Measurements from ENCODE around the gene SPRYD3. TPM values are rescaled to one million over a fixed set of nuclear protein-coding genes. Genes with fewer than 3 reads are reported as not detected.

Gene SPRYD3
- total and polyA plus RNA-seq, 5 donors, result 29.4 to 59.6 (median 43.2) TPM

DNA sequence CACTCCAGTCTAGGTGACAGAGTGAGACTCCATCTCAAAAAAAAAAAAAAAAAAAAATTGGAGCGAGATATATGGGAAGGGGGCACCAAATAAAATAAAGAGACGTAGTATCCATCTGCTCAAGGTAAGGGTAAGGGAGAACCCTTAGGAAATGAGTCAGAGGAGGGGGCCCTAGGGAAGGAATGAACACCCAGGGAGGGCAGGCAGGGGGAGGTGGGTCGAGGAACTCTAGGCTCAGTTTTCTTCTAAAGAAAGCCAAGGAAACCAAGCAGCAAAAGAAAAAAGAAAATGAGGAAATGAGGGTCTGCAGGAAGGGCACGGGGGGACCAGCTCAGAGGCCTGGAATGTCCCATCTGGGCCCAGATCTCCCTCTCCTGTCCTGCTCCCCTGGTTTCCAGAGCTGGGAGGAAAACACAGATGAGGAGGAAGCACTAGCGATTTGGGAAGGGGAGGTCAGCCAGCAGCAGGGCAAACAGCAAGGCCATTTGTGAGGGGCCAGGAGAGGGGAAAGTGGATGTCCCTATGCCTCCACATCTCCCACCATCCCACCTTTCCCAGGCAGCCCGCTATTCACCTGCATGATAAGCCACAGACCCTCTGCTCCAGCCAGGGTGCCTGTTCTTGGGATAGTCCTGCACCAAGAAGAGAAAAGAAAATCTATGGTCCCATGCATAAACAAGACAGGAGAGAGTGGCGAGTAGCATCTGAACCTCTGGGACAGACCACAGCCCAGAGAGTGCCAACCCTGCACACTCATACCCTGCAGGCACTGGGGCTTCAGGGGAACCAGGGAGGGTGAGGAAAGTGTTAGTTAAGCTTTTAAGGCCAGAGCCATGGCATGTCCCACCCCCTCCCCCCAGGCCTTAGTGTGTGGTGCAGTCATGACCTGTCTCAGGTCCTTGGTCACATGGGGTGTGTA is 11.9 kb downstream of the SPRYD3 start:
- ATAC-seq, result no peak
- no peak overlapping the region for H3K4me3 ChIP-seq (ENCODE audit: low read length)
- H3K27me3 ChIP-seq (ENCODE audit: control insufficient read depth, insufficient read depth), result no peaks in the 10 kb centered on the region
- peaks cover 22% of the 10 kb centered on the region for H3K4me1 ChIP-seq (ENCODE audit: control insufficient read depth, insufficient read depth, low read length)
- DNase-seq, result peak in 2 of 3 donors; percentile 42 to 55
- intact Hi-C loops (cut with DNase I), result loop anchor here (2.0 to 10.0 kb wide), 4 partner anchors 31 to 130 kb away; no protein-coding TSS in a partner anchor
- peak overlapping the region; percentile 5 for H3K27ac ChIP-seq (ENCODE audit: low read length)
- WGBS, result 63% methylated on average over 7 of the region's 7 CpGs
- H3K9me3 ChIP-seq (ENCODE audit: control insufficient read depth, low read length), result no peaks in the 10 kb centered on the region

- DNase-seq (peak; percentile 87 to 91 (median 91)), ATAC-seq (peak; percentile 44 to 56)
- Histone ChIP-seq H3K27ac (ENCODE audit: low read length) (peak overlapping the region; percentile 76), H3K9me3 (ENCODE audit: control insufficient read depth, low read length) (no peaks in the 10 kb centered on the region), H3K27me3 (ENCODE audit: control insufficient read depth, insufficient read depth) (no peaks in the 10 kb centered on the region), H3K4me1 (ENCODE audit: control insufficient read depth, insufficient read depth, low read length) (peaks cover 17% of the 10 kb centered on the region), H3K4me3 (ENCODE audit: low read length) (no peak overlapping the region)
- WGBS, result 29% methylated on average over 24 of the region's 24 CpGs
- intact Hi-C loops (cut with DNase I), result loop anchor here (2.0 to 10.0 kb wide), 4 partner anchors 33 to 131 kb away; no protein-coding TSS in a partner anchor
Observed at GRCh38 chr12:53065975-53066931, 12.9 kb downstream of the SPRYD3 start.

GRCh38 chr12:53065470-53065869 is 13.7 kb downstream of the SPRYD3 start:
- Histone ChIP-seq H3K27ac (ENCODE audit: low read length) (peak overlapping the region; percentile 17), H3K4me1 (ENCODE audit: control insufficient read depth, insufficient read depth, low read length) (peaks cover 10% of the 10 kb centered on the region), H3K4me3 (ENCODE audit: low read length) (no peak overlapping the region), H3K27me3 (ENCODE audit: control insufficient read depth, insufficient read depth) (no peaks in the 10 kb centered on the region), H3K9me3 (ENCODE audit: control insufficient read depth, low read length) (no peaks in the 10 kb centered on the region)
- ATAC-seq, result peak; percentile 0 to 1
- intact Hi-C loops (cut with DNase I), result loop anchor here (2.0 to 10.0 kb wide), 4 partner anchors 33 to 132 kb away; no protein-coding TSS in a partner anchor
- DNase-seq, result peak; percentile 36 to 67 (median 61)
- WGBS, result 62% methylated on average over 7 of the region's 7 CpGs

DNA sequence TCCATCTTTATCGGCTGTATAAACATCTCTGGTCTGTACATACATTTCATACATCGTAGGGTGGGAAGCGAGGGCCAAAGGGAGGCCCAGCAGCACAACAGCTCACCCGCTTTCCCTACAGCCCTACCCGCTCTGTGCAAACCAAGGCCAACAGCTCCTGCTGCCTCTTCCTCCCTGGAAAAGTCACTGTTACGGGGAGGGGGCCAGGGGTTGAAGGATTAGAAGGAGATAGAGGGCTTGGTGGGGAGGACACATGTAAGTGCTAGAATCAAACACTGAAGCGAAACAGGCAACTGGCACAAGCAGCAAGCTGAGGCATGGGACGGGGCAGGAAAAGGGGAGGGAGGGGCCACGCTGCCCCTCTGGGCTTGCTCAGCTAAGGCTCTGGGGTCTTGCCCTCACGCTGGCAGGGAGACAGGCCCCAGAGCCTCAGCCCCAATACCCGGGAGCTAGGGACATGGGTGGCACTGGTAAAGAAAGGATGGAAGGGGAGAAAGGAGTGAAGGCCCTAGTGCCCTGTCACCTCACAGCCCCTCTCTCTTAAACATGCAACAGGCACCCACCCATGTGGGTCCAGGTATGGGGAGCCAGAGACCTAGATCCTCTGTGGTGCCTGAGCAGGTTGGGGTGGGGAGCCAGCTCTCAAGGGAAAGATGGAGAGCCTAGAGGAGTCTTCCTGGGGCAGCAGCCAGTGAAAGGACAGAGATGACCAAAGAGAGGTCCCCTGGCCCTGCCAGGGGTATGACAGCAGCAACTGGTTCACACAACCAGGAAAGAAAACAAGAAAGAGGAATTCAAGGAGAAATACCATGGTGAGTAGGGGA is 14.4 kb downstream of the SPRYD3 start:
- H3K27ac ChIP-seq (ENCODE audit: low read length), result peak overlapping the region; percentile 68
- no peaks in the 10 kb centered on the region for H3K9me3 ChIP-seq (ENCODE audit: control insufficient read depth, low read length)
- H3K4me1 ChIP-seq (ENCODE audit: control insufficient read depth, insufficient read depth, low read length), result peaks cover 10% of the 10 kb centered on the region
- WGBS, result 56% methylated on average over 11 of the region's 11 CpGs
- ATAC-seq, result peak; percentile 0 to 1
- intact Hi-C loops (cut with DNase I), result loop anchor here (2.0 to 10.0 kb wide), 4 partner anchors 34 to 132 kb away; no protein-coding TSS in a partner anchor
- no peak overlapping the region for H3K4me3 ChIP-seq (ENCODE audit: low read length)
- peak; percentile 35 to 74 (median 69) for DNase-seq
- no peaks in the 10 kb centered on the region for H3K27me3 ChIP-seq (ENCODE audit: control insufficient read depth, insufficient read depth)

DNA sequence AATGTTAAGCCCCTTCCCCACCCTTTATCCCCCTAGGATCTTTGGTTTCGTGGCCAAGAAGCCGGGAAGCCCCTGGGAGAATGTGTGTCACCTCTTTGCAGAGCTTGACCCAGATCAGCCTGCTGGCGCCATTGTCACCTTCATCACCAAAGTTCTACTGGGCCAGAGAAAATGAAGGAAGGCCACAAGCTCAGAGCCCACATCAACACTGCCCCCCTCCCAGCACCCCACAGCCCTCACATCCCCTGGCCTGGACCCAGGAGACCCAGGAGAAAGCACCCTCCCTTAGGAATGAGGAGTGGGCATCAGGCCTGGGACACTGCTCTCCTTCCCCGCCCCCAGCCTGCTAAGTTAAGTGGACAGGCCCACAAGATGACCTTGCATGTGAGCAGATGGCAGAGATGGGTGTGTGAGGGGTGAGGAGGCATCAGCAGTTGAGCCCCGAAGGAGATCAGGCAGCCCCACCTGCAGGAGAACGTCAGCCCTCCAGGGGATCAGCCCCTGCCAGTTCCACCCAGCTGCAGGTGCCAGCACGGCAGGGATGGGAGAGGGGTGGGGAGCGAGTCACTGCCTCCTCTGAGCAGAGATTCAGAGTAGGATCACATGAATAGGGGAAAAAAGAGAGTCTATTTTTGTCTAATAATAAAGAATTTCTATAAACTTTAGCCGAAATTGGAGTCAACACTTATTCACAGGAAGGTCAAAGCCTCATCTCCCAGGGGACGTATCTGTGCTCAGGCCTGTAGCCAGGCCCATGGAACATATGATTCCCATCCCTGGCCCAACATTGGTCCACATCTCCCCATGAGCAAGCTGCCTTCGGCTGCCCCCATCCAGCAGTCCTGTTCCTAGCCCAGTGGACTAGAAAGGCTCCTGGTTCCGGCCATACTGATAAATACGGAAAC is 15.2 kb downstream of the SPRYD3 start:
- Histone ChIP-seq H3K9me3 (ENCODE audit: control insufficient read depth, low read length) (no peaks in the 10 kb centered on the region), H3K4me3 (ENCODE audit: low read length) (no peak overlapping the region), H3K27ac (ENCODE audit: low read length) (peak overlapping the region; percentile 68), H3K27me3 (ENCODE audit: control insufficient read depth, insufficient read depth) (no peaks in the 10 kb centered on the region), H3K4me1 (ENCODE audit: control insufficient read depth, insufficient read depth, low read length) (peaks cover 6% of the 10 kb centered on the region)
- ATAC-seq (peak; percentile 38 to 41), DNase-seq (peak; percentile 74 to 86 (median 82))
- intact Hi-C loops (cut with DNase I), result loop anchor here in 3 of 4 donors (2.0 to 10.0 kb wide), 2 partner anchors 35 to 131 kb away; no protein-coding TSS in a partner anchor
- 47% methylated on average over 13 of the region's 13 CpGs for WGBS

- WGBS, result 63% methylated on average over 14 of the region's 14 CpGs
- Histone ChIP-seq H3K4me1 (ENCODE audit: control insufficient read depth, insufficient read depth, low read length) (peaks cover 6% of the 10 kb centered on the region), H3K4me3 (ENCODE audit: low read length) (no peak overlapping the region), H3K27me3 (ENCODE audit: control insufficient read depth, insufficient read depth) (no peaks in the 10 kb centered on the region), H3K27ac (ENCODE audit: low read length) (no peak overlapping the region), H3K9me3 (ENCODE audit: control insufficient read depth, low read length) (no peaks in the 10 kb centered on the region)
- DNase-seq, result peak in 2 of 3 donors; percentile 51 to 64
- intact Hi-C loops (cut with DNase I), result loop anchor here in 2 of 4 donors (10.0 kb wide), 1 partner anchor 132 kb away; no protein-coding TSS in a partner anchor
- ATAC-seq, result no peak
Observed at GRCh38 chr12:53062977-53063707, 16.0 kb downstream of the SPRYD3 start.

GRCh38 chr12:53062011-53062961 is 16.9 kb downstream of the SPRYD3 start:
- Histone ChIP-seq H3K27me3 (ENCODE audit: control insufficient read depth, insufficient read depth) (no peaks in the 10 kb centered on the region), H3K9me3 (ENCODE audit: control insufficient read depth, low read length) (no peaks in the 10 kb centered on the region), H3K4me1 (ENCODE audit: control insufficient read depth, insufficient read depth, low read length) (peaks cover 6% of the 10 kb centered on the region), H3K4me3 (ENCODE audit: low read length) (no peak overlapping the region), H3K27ac (ENCODE audit: low read length) (peak overlapping the region; percentile 22)
- peak; percentile 23 to 65 (median 59) for DNase-seq
- intact Hi-C loops (cut with DNase I), result loop anchor here in 2 of 4 donors (10.0 kb wide), 1 partner anchor 133 kb away; no protein-coding TSS in a partner anchor
- ATAC-seq, result no peak
- 70% methylated on average over 20 of the region's 20 CpGs for WGBS

- Histone ChIP-seq H3K27ac (ENCODE audit: low read length) (no peak overlapping the region), H3K9me3 (ENCODE audit: control insufficient read depth, low read length) (no peaks in the 10 kb centered on the region), H3K4me3 (ENCODE audit: low read length) (no peak overlapping the region), H3K27me3 (ENCODE audit: control insufficient read depth, insufficient read depth) (no peaks in the 10 kb centered on the region), H3K4me1 (ENCODE audit: control insufficient read depth, insufficient read depth, low read length) (peaks cover 6% of the 10 kb centered on the region)
- ATAC-seq (no peak), DNase-seq (peak in 2 of 3 donors; percentile 41 to 73)
- intact Hi-C loops (cut with DNase I), result loop anchor here in 2 of 4 donors (10.0 kb wide), 1 partner anchor 133 kb away; no protein-coding TSS in a partner anchor
- WGBS, result 84% methylated on average over 5 of the region's 5 CpGs
Observed at GRCh38 chr12:53061404-53062010, 17.7 kb downstream of the SPRYD3 start.
